Mesenchymal stem cell (in vitro differentiated cells and primary cell): ENCODE data around the gene CACNG6.

Source experiments
- DNase-seq: peaks from one replicate; pipeline ENCODE4 v3.0.0-alpha.2; 2013
- H2AFZ ChIP-seq: one replicate; pipeline ENCODE4 v1.6.1; 2013; ENCODE audit warnings: low read depth, mild to moderate bottlenecking, control low read depth, inconsistent platforms, low read length, moderate library complexity
- H2AK5ac ChIP-seq: 2 replicates; pipeline ENCODE4 v1.6.1; 2013; ENCODE audit warnings: low read length, moderate library complexity, mild to moderate bottlenecking, inconsistent platforms; ENCODE audit not compliant: severe bottlenecking
- H2BK120ac ChIP-seq: one replicate; pipeline ENCODE4 v1.6.1; 2013; ENCODE audit warnings: low read depth, mild to moderate bottlenecking, inconsistent platforms, low read length, moderate library complexity
- H2BK12ac ChIP-seq, 2 experiments: one replicate each; pipeline ENCODE4 v1.6.1; 2013; ENCODE audit warnings: inconsistent platforms in 2 of 2, low read length in 2 of 2, mild to moderate bottlenecking in 2 of 2, moderate library complexity in 2 of 2, control low read depth in 1 of 2
- H2BK15ac ChIP-seq: one replicate; pipeline ENCODE4 v1.6.1; 2013; ENCODE audit warnings: mild to moderate bottlenecking, low read depth, inconsistent platforms; ENCODE audit not compliant: poor library complexity, severe bottlenecking
- H2BK5ac ChIP-seq: 2 replicates; pipeline ENCODE4 v1.6.1; 2013; ENCODE audit warnings: low read depth, mild to moderate bottlenecking, low read length, control low read depth, inconsistent platforms; ENCODE audit not compliant: poor library complexity, severe bottlenecking
- H3K14ac ChIP-seq, 2 experiments: one replicate each; pipeline ENCODE4 v1.6.1; 2013; ENCODE audit warnings: inconsistent platforms in 2 of 2, low read length in 2 of 2, control low read depth in 1 of 2, mild to moderate bottlenecking in 1 of 2, moderate library complexity in 1 of 2
- H3K18ac ChIP-seq, 2 experiments: one replicate each; pipeline ENCODE4 v1.6.1; 2013; ENCODE audit warnings: inconsistent platforms in 2 of 2, low read length in 2 of 2, control low read depth in 1 of 2, low read depth in 1 of 2, mild to moderate bottlenecking in 1 of 2
- H3K23ac ChIP-seq, 2 experiments: one replicate each; pipeline ENCODE4 v1.6.1; 2013; ENCODE audit warnings: inconsistent platforms in 2 of 2, low read length in 2 of 2, mild to moderate bottlenecking in 2 of 2, moderate library complexity in 2 of 2, control low read depth in 1 of 2
- H3K27ac ChIP-seq: 2 replicates; pipeline ENCODE4 v1.5.1; 2013; ENCODE audit warnings: mild to moderate bottlenecking, moderate library complexity, low read length, control low read depth, inconsistent platforms; ENCODE audit not compliant: poor library complexity, severe bottlenecking
- H3K27me3 ChIP-seq, 2 experiments: 2 replicates each; pipeline versions ENCODE4 v1.6.1 to v1.7.0; 2013; ENCODE audit warnings: low read length in 2 of 2, mild to moderate bottlenecking in 2 of 2, moderate library complexity in 2 of 2, control low read depth in 1 of 2, inconsistent platforms in 1 of 2; ENCODE audit not compliant: control insufficient read depth in 1 of 2, insufficient read depth in 1 of 2
- H3K36me3 ChIP-seq, 2 experiments: 2 replicates each; pipeline versions ENCODE4 v1.6.1 to v1.7.0; 2013; ENCODE audit warnings: low read length in 2 of 2, control low read depth in 1 of 2, inconsistent platforms in 1 of 2, low read depth in 1 of 2, mild to moderate bottlenecking in 1 of 2; ENCODE audit not compliant: insufficient read depth in 2 of 2, control insufficient read depth in 1 of 2
- H3K4ac ChIP-seq, 2 experiments: one replicate each; pipeline ENCODE4 v1.6.1; 2013; ENCODE audit warnings: inconsistent platforms in 2 of 2, low read length in 2 of 2, mild to moderate bottlenecking in 2 of 2, moderate library complexity in 2 of 2, control low read depth in 1 of 2, low read depth in 1 of 2
- H3K4me1 ChIP-seq: 2 replicates; pipeline ENCODE4 v1.6.1; 2013; ENCODE audit warnings: low read depth, low read length, control low read depth; ENCODE audit not compliant: control insufficient read depth, insufficient read depth
- H3K4me2 ChIP-seq: 2 replicates; pipeline ENCODE4 v1.6.1; 2013; ENCODE audit warnings: low read length, mild to moderate bottlenecking, inconsistent platforms; ENCODE audit not compliant: poor library complexity, severe bottlenecking
- H3K4me3 ChIP-seq, 2 experiments: 2 replicates each; pipeline versions ENCODE4 v1.5.1 to v1.7.0; 2013; ENCODE audit warnings: low read length in 2 of 2, mild to moderate bottlenecking in 2 of 2, control low read depth in 1 of 2, low read depth in 1 of 2; ENCODE audit not compliant: insufficient read depth in 1 of 2
- H3K79me1 ChIP-seq: replicated peaks from 2 replicates; pipeline ENCODE4 v1.6.1; 2013; ENCODE audit warnings: mild to moderate bottlenecking, control low read depth, low read length, inconsistent platforms; ENCODE audit not compliant: poor library complexity, severe bottlenecking
- H3K9ac ChIP-seq: 2 replicates; pipeline ENCODE4 v1.7.0; 2013; ENCODE audit warnings: mild to moderate bottlenecking, low read length, moderate library complexity
- H3K9me3 ChIP-seq: 2 replicates; pipeline ENCODE4 v1.7.0; 2013; ENCODE audit warnings: mild to moderate bottlenecking, low read length; ENCODE audit not compliant: control insufficient read depth
- H4K8ac ChIP-seq: one replicate; pipeline ENCODE4 v1.6.1; 2013; ENCODE audit warnings: inconsistent platforms, mild to moderate bottlenecking, low read length, moderate library complexity
- H4K91ac ChIP-seq: one replicate; pipeline ENCODE4 v1.6.1; 2013; ENCODE audit warnings: mild to moderate bottlenecking, low read length, inconsistent platforms
- WGBS: methylation state at CpG from one replicate; pipeline ENCODE4 v1.1.7; 2013; ENCODE audit warnings: mixed read lengths; 5-methylcytosine and 5-hydroxymethylcytosine counted together

The CACNG6 gene

DNA sequence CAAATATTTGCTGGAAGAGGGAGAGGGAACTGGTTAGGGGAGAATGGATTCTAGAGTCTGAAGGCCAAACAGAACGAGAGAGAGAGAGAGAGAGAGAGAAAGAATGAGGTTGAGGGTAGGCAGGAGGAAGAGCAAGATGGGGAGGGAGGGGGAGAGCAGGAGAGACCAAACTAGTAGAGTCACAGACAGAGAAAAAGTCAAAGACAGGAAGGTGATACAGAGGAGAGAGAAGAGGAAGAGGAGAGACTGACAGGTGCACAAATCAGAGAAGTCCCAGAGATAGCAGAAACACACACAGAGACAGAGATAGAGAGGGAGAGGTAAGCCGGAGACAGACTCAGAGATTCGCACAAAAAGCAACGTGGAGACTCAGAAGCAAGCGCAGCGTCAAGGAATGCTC, 5.6 kb upstream of the CACNG6 start:
- Histone ChIP-seq H3K79me1 (no peaks in the 10 kb centered on the region), H3K9ac (no peak overlapping the region), H3K27me3 (peaks cover 41 to 66% of the 10 kb centered on the region in 2 experiments), H3K9me3 (peaks cover 2% of the 10 kb centered on the region), H2AFZ (no peak overlapping the region), H4K8ac (no peak overlapping the region), H3K4ac (no peak overlapping the region), H3K23ac (no peak overlapping the region), H3K27ac (no peak overlapping the region), H3K4me3 (no peak overlapping the region), H2BK12ac (no peak overlapping the region), H2AK5ac (no peak overlapping the region), H3K4me1 (peaks cover 7% of the 10 kb centered on the region), H3K14ac (no peak overlapping the region), H2BK120ac (no peak overlapping the region), H3K4me2 (no peak overlapping the region), H2BK5ac (no peak overlapping the region), H3K36me3 (no peaks in the 10 kb centered on the region), H2BK15ac (no peak overlapping the region), H3K18ac (no peak overlapping the region), H4K91ac (no peak overlapping the region)
- no peak for DNase-seq
- WGBS = 80% methylated on average over 6 of the region's 6 CpGs

DNA sequence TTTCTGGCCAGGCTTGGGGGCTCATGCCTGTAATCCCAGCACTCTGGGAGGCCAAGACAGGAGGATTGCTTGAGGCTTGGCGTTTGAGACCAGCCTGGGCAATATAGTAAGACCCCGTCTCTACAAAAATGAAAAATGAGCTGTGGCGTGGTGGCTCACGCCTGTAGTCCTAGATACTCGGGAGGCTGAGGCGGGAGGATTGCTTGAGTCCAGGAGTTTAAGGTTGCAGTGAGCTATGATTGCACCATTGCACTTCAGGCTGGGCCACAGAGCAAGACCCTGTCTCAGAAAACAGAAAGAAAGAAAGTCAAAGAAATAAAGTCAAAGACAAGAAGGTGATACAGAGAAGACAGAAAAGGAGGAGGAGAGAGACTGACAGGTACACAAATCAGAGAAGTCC, 2.5 kb upstream of the CACNG6 start:
- Histone ChIP-seq H3K23ac (no peak overlapping the region), H3K14ac (no peak overlapping the region), H2AK5ac (no peak overlapping the region), H2BK120ac (no peak overlapping the region), H3K18ac (no peak overlapping the region), H3K9me3 (no peaks in the 10 kb centered on the region), H3K4me3 (no peak overlapping the region), H3K9ac (no peak overlapping the region), H3K79me1 (no peaks in the 10 kb centered on the region), H2BK15ac (no peak overlapping the region), H3K27me3 (peaks cover 29 to 68% of the 10 kb centered on the region in 2 experiments), H3K27ac (no peak overlapping the region), H3K36me3 (no peaks in the 10 kb centered on the region), H2BK12ac (no peak overlapping the region), H3K4ac (no peak overlapping the region), H4K91ac (no peak overlapping the region), H3K4me1 (peaks cover 6% of the 10 kb centered on the region), H3K4me2 (no peak overlapping the region), H2BK5ac (no peak overlapping the region), H4K8ac (no peak overlapping the region), H2AFZ (no peak overlapping the region)
- no peak for DNase-seq
- 91% methylated on average over 6 of the region's 6 CpGs for WGBS

GRCh38 chr19:53989600-53990533, 1.6 kb upstream of the CACNG6 start:
- H2BK5ac ChIP-seq = no peak overlapping the region
- peaks cover 6% of the 10 kb centered on the region for H3K4me1 ChIP-seq
- no peak overlapping the region for H3K23ac ChIP-seq
- no peak overlapping the region for H3K4ac ChIP-seq
- H3K4me2 ChIP-seq = no peak overlapping the region
- no peaks in the 10 kb centered on the region for H3K9me3 ChIP-seq
- H2BK15ac ChIP-seq = no peak overlapping the region
- no peak overlapping the region for H3K27ac ChIP-seq
- no peak for DNase-seq
- no peak overlapping the region for H3K14ac ChIP-seq
- no peak overlapping the region for H2BK120ac ChIP-seq
- no peak overlapping the region for H2BK12ac ChIP-seq
- H3K27me3 ChIP-seq = peaks cover 24 to 69% of the 10 kb centered on the region in 2 experiments
- no peak overlapping the region for H3K4me3 ChIP-seq
- H3K79me1 ChIP-seq = no peaks in the 10 kb centered on the region
- 80% methylated on average over 22 of the region's 22 CpGs for WGBS
- no peak overlapping the region for H3K18ac ChIP-seq
- no peaks in the 10 kb centered on the region for H3K36me3 ChIP-seq
- H4K91ac ChIP-seq = no peak overlapping the region
- H4K8ac ChIP-seq = no peak overlapping the region
- no peak overlapping the region for H2AFZ ChIP-seq
- no peak overlapping the region for H3K9ac ChIP-seq
- no peak overlapping the region for H2AK5ac ChIP-seq

GRCh38 chr19:53992211-53992610, 774 bp downstream of the CACNG6 start:
- H3K4me1 ChIP-seq = peaks cover 6% of the 10 kb centered on the region
- H3K4ac ChIP-seq = no peak overlapping the region
- DNase-seq = no peak
- no peak overlapping the region for H3K27ac ChIP-seq
- H3K4me2 ChIP-seq = no peak overlapping the region
- no peak overlapping the region for H3K4me3 ChIP-seq
- H3K27me3 ChIP-seq = peaks cover 18 to 70% of the 10 kb centered on the region in 2 experiments
- no peak overlapping the region for H3K14ac ChIP-seq
- H3K36me3 ChIP-seq = no peaks in the 10 kb centered on the region
- no peak overlapping the region for H3K18ac ChIP-seq
- H2BK15ac ChIP-seq = no peak overlapping the region
- no peak overlapping the region for H4K91ac ChIP-seq
- no peaks in the 10 kb centered on the region for H3K9me3 ChIP-seq
- no peak overlapping the region for H2AFZ ChIP-seq
- no peak overlapping the region for H2BK12ac ChIP-seq
- H3K79me1 ChIP-seq = no peaks in the 10 kb centered on the region
- WGBS = 83% methylated on average over 9 of the region's 9 CpGs
- H2AK5ac ChIP-seq = no peak overlapping the region
- H2BK120ac ChIP-seq = no peak overlapping the region
- H2BK5ac ChIP-seq = no peak overlapping the region
- H4K8ac ChIP-seq = no peak overlapping the region
- no peak overlapping the region for H3K9ac ChIP-seq
- H3K23ac ChIP-seq = no peak overlapping the region
